Fibroblast of skin of left quadriceps (primary cell): Measurements from ENCODE around the gene GCNT1.
A peak's percentile ranks its signal among the peaks of the same experiment; 100 is the strongest.
"Not testable (repeated sequence)": the region's sequence is repeated elsewhere in the genome, so short reads cannot be mapped to it uniquely, and the experiment has no call there.

Experiments used
- DNase-seq, 2 experiments: peaks; one replicate each; pipeline ENCODE4 v3.0.0-alpha.2; 2013; ENCODE audit warnings: low read depth in 2 of 2

The GCNT1 gene

GRCh38 chr9:76490249-76490990 is 31.4 kb downstream of the GCNT1 start:
- DNase-seq = no peak

GRCh38 chr9:76491056-76491455 is 32.1 kb downstream of the GCNT1 start:
- DNase-seq = not testable (repeated sequence)

- not testable (repeated sequence) for DNase-seq
Measured at GRCh38 chr9:76493496-76493895, 34.5 kb downstream of the GCNT1 start.

GRCh38 chr9:76500061-76500460 is 41.1 kb downstream of the GCNT1 start:
- DNase-seq = no peak

GRCh38 chr9:76502746-76503145 is 43.8 kb downstream of the GCNT1 start:
- no peak for DNase-seq

- DNase-seq = peak; percentile 75 to 77
Measured at GRCh38 chr9:76510041-76510440, 51.1 kb downstream of the GCNT1 start.

- no peak for DNase-seq
Measured at GRCh38 chr9:76510446-76510845, 51.5 kb downstream of the GCNT1 start.

- peak in 1 of 2 experiments; percentile 24 for DNase-seq
Measured at GRCh38 chr9:76512826-76513225, 53.8 kb downstream of the GCNT1 start.

GRCh38 chr9:76516350-76516749 is 57.4 kb downstream of the GCNT1 start:
- no peak for DNase-seq

- no peak for DNase-seq
Measured at GRCh38 chr9:76516871-76517270, 57.9 kb downstream of the GCNT1 start.

- DNase-seq = no peak
Measured at GRCh38 chr9:76519075-76519835, 60.3 kb downstream of the GCNT1 start.

- DNase-seq = no peak
Measured at GRCh38 chr9:76521244-76521681, 62.3 kb downstream of the GCNT1 start.

GRCh38 chr9:76521906-76522305 is 62.9 kb downstream of the GCNT1 start:
- DNase-seq = no peak

GRCh38 chr9:76523617-76524200 is 64.7 kb downstream of the GCNT1 start:
- DNase-seq = not testable (repeated sequence)

- DNase-seq = no peak
Measured at GRCh38 chr9:76525196-76525595, 66.2 kb downstream of the GCNT1 start.

GRCh38 chr9:76526026-76526425 is 67.0 kb downstream of the GCNT1 start:
- no peak for DNase-seq

GRCh38 chr9:76528056-76528455 is 69.1 kb downstream of the GCNT1 start:
- peak; percentile 73 to 76 for DNase-seq

GRCh38 chr9:76528642-76529190 is 69.7 kb downstream of the GCNT1 start:
- no peak for DNase-seq

- no peak for DNase-seq
Measured at GRCh38 chr9:76529653-76530052, 70.7 kb downstream of the GCNT1 start.

- DNase-seq = no peak
Measured at GRCh38 chr9:76530458-76531110, 71.6 kb downstream of the GCNT1 start.

- DNase-seq = no peak
Measured at GRCh38 chr9:76531231-76531780, 72.3 kb downstream of the GCNT1 start.

- DNase-seq = not testable (repeated sequence)
Measured at GRCh38 chr9:76532877-76533276, 73.9 kb downstream of the GCNT1 start.
